ENCODE measurements around the gene OLFM3.

Gene OLFM3

DNA sequence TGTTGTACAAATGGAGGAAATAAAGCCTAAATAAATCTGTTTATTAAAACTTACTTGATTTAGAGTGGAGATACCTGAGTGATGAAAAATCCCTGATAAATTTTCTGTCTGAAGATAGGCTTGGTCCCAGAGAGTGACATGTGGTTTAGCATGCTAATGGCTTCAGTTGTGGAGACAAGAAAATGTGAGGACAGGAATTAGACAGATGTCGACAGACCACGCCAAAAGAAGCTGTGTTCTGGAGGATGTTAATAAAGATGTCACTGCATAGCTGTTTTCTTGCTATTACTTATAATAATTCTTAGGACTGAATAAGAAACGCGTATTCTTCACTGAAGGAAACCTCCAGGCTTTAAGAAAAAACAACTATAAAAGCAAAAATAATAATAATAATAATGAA lies 154.9 kb downstream of the OLFM3 start:
- no peak for DNase-seq

DNA sequence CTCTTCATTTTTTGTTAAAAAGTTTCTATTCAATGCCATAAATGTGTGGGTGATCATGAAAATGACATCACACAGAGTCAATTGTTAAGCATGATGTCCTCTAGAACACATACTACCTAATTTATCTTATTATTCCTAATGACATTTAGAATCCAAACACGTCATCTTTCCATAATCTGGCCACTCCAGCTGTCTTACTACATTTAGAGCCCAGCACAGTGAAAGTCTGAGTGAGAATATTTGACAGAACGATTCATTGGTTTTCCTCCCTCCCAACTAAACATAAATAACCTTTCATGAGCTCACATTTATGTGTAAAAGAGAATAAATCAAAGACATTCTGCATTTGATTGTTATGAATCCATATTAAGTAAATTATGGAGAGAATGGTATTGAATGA lies 160.7 kb downstream of the OLFM3 start:
- DNase-seq = no peak

DNA sequence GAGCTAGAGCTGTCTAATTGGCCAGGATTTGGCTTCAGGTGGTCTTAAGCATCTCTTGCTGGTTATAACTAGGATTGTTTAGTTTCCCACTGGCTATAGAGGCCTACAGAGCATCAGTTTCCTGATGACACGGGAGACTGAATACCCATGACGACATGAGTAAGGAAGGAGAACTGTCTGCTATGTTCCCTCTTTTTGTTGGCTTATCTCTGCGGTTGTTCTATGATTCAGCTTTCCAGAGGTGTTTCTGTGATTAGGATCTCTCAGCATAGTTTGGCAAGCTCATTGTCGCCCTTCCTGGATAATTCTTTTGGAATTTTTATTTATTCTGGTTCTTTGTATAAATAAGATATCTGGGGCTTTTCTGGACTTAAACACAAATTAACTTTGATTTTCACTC lies 163.4 kb downstream of the OLFM3 start:
- DNase-seq = no peak

DNA sequence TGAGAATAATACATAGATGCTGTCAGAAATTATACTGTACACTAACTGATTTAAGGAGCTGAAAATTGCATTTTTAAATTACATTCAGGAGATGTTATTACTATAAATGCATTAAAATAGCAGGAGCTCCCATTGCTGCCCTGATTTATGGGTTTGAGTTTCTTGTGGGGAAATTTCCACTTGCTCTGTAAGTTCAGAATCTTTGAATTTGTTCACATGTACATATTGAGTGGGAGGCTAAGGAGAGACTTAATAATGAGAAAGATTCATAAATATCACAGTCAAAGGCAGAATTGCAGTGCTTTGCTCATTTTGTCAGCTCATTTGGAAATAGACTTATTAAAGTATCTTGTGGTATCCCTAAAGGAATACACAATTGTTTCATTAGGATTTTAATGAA lies 170.3 kb downstream of the OLFM3 start:
- DNase-seq = no peak

DNA sequence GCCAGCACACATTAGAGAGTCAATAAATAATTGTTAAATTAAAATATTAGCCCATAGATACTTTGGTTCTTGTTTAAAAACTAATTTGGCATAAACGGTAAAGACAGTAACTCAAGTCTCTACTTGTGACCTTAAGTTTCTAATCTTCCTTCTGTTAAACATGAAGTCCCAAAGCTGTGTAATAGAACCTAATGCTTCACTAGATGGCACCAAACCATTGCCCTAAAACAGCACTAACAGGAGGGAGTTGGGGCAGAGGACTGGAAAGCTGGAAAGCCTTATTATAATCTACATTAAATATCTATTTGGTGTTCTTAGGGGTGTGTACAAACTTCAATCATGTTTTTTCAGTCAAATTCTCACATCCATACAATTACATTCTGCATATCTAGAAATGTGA lies 176.7 kb downstream of the OLFM3 start:
- no peak for DNase-seq

DNA sequence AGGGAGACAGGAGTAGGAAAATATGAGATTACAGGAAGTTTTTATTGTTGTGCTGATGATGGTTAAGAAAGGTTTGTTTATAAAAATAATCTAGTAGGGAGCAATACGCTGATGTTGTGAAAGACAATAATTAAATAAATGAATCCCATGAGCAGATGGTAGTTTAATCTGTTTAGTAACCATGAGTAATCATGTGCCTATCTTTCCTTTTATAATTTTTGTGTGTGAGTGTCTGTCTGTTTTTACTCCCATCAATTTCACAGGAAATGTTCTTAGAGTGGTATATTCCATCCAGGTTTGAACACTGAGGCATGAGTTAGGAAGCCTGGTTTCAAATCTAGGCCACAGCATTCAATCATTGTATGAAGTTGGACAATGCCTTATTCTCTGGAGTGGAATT lies 180.5 kb downstream of the OLFM3 start:
- DNase-seq = no peak

DNA sequence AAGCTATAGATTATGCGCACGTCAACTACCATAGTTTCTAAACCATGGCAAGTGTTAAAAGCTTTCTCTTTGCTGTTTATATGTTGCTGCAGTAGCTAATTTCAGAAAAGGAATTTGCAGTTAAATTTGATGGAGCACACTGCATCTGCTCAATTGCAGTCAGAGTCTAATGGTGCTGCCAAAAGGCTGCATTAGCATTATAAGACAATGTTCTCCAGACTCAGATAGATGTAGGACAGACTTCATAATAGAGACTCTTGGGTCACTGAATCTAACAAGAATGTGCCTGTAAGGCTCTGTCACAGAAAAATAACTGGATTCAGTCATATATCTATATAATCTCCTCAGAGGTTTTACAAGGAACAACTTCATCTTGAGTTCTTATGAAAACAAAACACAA lies 198.3 kb downstream of the OLFM3 start:
- DNase-seq = no peak

DNA sequence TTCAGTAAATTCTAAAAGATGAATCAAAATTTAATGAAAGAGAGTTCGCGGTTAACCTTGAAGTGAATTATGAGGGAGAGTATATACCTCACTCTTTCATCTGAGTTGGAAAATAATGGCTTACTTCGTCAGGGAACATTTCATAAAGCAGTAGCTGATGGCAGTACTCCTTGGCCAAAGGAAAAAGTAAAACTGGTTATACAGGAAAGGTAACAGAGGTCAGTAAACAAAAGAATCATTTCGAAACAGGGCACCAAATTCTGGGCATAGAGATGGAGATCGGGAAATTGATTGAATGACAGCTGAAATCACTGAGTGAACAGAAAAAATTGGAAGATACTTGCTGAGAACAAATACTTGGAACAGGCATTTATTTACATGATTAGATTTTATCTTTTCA lies 199.0 kb downstream of the OLFM3 start:
- DNase-seq = no peak

DNA sequence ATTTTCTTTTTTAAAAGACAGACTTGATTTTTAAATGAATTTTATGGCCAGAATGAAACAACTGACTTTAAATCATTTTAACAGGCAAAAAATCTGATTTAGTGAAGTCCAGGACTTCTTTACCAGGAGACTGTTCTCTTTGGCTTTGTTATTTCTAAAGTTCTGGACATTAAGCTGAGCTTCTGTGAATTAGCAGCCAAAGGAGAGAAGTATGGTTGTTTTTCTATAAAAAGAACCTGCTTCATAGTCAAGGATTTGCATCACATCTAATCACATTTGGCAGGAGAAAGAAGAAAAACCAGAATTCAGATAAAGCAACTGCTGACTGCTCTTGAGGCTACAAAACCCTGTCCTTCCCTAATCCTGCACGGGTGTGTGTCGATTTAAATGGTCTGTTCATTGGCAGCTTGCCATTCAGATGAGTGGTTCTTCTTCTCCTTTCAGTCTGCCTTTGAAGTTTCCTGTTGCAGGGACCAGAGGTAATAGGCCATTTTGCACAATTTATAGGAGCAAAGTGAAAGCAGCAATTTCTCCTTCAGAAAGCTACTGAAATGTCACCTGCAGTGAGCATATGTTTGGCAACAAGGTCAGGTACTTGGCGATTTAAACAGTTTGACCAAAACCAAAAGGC lies 215.4 kb downstream of the OLFM3 start:
- DNase-seq = no peak

DNA sequence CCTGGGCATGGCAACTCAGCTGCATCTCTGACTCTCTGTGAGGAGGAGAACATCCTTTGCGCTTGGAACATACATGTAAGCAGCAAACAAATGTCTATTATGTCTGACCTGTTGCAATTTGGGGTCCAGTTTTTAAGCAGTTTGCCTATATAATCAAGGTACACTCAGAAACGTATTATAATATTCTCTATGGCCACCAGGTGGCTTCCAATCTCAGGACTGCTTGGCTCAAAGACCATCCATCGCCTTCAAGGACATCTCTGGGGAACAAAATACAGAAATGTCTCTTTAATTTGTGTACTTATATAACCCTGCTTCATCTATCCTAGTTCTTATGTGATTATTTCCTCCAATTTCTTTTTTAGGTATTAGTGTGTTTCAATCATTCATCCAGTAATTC lies 227.2 kb downstream of the OLFM3 start:
- DNase-seq = no peak

DNA sequence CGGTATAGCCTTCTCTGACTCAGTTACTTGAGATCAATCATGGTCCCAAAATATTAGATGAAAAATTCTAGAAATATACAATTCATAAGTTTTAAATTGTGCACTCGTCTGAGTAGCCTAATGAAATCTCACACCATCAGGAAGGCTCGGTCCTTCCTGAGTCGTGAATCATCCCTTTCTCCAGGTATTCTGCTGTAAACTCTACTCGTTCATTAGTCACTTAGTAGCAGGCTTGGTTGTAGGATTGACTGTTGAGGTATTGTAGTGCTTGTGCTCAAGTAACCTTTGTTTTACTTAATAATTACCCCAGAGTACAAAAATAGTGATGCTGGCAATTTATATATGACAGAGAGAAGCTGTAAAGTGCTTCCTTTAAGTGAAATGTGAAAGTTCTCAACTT lies 238.7 kb downstream of the OLFM3 start:
- no peak for DNase-seq

DNA sequence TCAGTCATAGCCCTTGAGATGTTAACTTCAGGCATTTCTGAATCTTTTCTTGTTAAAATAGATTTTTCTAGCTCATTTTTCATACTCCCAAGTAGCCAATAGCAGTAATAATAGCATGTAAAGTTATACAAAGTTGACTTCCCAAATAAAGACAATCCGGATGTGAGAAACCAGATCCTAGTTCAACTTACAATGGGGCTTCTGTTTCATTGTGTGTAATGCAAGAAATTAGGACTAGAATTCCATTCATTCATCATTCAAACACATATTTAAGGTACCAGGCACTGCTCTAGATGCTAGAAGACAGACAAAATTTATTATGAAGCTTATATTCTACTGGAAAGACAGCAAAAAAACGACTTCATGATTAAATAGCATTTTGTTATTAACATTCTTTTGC lies 240.3 kb downstream of the OLFM3 start:
- DNase-seq = no peak

Data from CD4-positive, alpha-beta T cell treated with Interleukin-17A for 1 hour (primary cell).